SHP77 (cell line): ENCODE measurements around the gene FOXM1.
"Not testable (repeated sequence)": the region's sequence is repeated elsewhere in the genome, so short reads cannot be mapped to it uniquely, and the experiment has no call there.

Experiments used
- DNase-seq, 2 experiments: peaks; one replicate each; lab custom pipeline; 2025; lab: John Stamatoyannopoulos, UW

FOXM1 gene

DNA sequence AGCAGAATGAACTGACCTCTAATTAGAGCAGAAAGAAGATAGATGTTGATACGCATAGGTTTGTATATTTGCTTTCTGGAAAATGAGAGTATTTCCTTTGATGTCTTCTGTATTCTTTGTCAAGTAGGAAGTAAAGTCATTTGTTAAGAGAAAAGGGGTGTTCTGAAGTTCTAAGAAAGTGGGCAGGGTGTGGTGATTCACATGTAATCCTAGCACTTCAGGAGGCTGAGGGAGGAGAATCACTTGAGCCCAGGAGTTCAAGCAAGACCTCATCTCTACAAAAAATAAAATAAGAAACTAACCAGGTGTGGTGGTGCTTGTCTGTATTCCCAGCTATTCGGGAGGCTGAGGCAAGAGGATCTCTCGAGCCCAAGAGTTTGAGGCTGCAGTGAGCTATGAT lies 2.9 kb upstream of the FOXM1 start:
- no peak for DNase-seq

DNA sequence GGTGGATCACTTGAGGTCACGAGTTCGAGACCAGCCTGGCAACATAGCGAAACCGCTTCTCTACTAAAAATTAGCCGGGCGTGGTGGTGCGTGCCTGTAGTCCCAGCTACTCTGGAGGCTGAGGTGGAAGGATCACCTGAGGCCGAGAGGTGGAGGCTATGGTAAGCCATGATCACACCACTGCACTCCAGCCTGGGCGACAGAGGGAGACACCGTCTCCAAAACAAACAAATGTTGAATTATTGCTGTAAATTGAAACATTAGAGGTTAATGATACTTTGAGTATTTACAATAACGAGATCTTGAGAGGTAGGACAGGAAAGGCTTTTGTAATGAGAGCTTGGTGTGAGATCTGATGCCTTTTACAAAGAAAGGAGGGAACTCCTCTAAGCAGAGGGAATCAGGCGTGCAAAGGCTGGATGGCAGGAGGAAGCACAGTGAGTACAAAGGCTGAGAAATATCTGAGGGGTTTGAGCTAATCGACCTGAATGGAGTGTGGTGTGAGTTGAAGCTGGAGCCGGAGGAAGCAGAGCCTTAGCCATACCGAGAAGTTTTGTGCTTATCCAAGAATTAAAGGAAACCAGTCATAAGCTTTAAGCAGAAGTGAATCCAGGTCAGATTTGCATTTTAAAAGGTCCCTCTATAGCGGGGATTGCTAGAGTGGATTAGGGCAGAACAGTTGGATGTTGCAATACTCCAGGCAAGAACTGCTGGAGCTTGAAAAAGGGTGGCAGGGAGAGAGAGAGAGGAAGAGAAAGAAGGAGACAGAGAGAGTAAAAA lies 1.2 kb upstream of the FOXM1 start:
- no peak for DNase-seq

- no peak for DNase-seq
These were observed 435 bp downstream of the FOXM1 start for GRCh38 chr12:2876431-2877046.

DNA sequence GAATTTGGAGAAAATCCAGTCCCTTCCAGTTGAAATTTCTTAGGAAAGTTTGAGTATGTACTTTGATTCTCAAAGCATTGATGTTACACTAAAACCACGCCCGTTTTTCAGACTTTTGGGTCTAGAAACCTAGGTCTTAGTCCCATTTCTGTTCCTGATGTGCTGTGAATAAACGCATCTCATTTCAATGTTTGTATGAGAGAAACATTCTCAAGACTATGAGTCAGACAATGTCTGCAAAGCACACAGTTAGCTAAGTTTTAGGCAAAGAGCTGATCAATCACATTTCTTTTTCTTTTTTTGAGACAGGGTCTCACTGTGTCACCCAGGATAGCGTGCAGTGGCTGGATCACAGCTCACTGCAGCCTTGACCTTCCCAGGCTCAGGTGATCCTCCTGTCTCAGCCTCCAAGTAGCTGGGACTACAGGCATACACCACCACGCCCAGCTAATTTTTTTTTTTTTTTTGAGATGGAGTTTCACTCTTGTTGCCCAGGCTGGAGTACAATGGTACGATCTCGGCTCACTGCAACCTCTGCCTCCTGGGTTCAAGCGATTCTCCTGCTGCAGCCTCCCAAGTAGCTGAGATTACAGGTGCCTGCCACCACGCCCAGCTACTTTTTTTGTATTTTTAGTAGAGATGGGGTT lies 7.9 kb downstream of the FOXM1 start:
- not testable (repeated sequence) for DNase-seq

DNA sequence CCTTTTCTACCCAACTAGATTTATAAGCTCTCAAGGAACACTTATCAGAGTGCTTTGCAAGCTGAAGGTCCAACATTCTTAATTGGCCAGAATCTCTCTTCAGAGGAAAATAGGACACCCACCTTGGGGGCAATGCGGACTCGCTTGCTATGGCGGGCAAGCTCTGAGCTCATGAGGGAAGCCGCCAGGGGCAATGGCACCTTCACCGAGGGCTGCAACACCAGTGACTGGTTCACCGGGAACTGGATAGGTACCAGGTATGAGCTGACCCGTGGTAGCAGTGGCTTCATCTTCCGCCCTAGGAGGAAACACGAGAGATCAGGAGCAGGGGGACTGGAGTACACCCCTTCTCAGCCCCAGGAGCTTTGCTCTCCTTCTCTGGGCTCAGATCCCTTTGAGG lies 12.8 kb downstream of the FOXM1 start:
- DNase-seq = no peak

DNA sequence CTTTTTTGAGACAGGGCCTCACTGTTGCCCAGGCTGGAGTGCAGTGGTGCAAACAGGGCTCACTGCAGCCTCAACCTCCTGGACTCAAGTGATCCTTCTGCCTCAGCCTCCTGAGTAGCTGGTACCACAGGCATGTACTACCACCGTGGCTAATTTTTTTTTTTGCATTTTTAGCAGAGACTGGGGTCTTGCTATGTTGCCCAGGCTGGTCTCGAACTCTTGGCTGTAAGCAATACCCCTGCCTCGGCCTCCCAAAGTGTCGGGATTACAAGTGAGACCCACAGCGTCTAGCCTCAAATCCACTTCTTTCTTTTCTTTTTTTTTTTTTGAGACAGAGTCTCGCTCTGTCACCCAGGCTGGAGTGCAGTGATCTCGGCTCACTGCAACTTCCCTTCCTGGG lies 13.6 kb downstream of the FOXM1 start:
- DNase-seq = not testable (repeated sequence)

DNA sequence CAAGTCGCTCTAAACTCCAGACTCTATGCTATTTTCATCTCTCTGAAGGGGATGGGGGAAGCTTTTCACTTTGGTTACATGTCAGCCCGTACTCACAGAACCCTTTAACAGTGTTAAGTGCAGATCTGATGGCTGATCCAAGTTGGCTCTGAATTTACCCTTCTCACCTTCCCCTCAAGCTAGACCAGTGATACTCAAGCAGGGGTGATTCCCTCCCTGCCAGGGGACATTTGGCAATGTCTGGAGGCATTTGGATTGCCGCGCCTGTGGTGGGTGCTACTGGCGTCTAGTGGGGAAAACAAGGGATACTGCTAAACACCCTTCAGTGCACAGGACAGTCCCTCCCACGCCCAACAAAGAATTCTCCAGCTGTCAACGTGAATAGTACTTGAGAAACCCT lies 14.1 kb downstream of the FOXM1 start:
- no peak for DNase-seq

- no peak for DNase-seq
These were observed 16.8 kb downstream of the FOXM1 start for GRCh38 chr12:2860170-2860569.

GRCh38 chr12:2858944-2859421 lies 18.0 kb downstream of the FOXM1 start:
- no peak for DNase-seq

- DNase-seq = no peak
These were observed 18.6 kb downstream of the FOXM1 start for GRCh38 chr12:2858334-2858733.

GRCh38 chr12:2857576-2857975 lies 19.4 kb downstream of the FOXM1 start:
- DNase-seq = no peak

DNA sequence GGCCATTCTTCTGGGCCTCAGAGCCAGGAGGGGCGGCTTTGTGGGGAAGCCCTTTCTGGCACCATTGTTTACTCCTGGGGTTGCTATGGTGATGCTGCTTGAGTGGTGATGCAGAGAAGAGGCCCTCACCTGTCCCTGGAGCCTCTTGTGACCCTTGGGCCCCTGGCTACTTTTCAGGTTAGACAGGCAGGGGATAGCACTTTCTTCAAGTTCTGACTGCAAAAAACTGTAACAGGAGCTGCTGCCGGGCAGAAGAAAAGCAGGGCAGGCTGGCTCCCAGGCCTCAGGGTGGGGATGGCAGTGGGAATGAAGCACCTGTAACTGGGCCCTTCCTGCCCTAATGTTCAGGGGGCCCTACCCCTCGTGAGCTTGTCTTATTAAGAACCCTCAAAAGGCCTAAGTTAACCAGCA lies 19.9 kb downstream of the FOXM1 start, which contains the start of gene TEX52:
Gene TEX52, minus strand, starts transcription at position 19 of the 411 bp plus-strand sequence. Its CDS starts 13 bp downstream, at position 6.
- DNase-seq = no peak

- DNase-seq = no peak
These were observed 20.9 kb downstream of the FOXM1 start for GRCh38 chr12:2856051-2856450.

GRCh38 chr12:2855546-2855945 lies 21.4 kb downstream of the FOXM1 start:
- no peak for DNase-seq

- DNase-seq = no peak
These were observed 22.1 kb downstream of the FOXM1 start for GRCh38 chr12:2854669-2855453.

DNA sequence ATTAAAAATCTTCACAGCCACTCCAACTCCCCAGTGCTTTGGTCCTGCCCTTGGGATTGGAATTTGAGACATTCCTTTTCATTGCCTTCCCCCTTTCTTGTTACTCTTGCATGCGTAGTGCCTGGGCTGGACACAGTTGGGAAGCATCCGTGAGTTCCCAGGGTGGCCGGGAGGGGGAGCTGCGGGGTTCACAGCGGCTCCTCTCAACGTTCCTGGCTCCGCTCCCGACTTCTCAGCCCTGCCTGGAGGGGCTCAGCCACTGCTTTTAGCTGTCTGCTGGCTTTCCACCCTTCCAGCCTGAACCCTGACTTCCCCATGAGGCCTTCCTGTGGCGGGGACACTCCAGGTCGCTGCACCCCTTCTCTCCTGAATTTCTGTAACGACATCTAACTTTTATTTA lies 23.3 kb downstream of the FOXM1 start:
- peak in 1 of 2 experiments; percentile 30 for DNase-seq

DNA sequence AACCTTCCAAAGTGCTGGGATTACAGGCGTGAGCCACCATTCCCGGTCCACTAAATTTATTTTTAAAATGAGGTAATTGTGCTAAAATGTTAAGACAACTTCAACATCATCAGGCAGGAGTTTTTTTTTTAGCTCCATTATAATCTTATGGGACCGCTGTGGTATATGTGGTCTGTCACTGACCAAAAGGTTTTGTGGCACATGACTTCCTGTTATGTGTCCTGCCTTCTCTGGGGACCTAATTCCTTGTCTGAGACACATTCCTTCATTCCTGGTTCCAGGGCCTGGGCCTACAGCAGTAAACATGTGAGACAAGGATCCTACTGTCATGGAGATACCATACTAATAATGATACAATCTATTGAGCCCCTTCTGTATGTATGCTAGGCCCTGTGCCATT lies 25.0 kb downstream of the FOXM1 start:
- no peak for DNase-seq

- no peak for DNase-seq
These were observed 31.7 kb downstream of the FOXM1 start for GRCh38 chr12:2845280-2845679.

DNA sequence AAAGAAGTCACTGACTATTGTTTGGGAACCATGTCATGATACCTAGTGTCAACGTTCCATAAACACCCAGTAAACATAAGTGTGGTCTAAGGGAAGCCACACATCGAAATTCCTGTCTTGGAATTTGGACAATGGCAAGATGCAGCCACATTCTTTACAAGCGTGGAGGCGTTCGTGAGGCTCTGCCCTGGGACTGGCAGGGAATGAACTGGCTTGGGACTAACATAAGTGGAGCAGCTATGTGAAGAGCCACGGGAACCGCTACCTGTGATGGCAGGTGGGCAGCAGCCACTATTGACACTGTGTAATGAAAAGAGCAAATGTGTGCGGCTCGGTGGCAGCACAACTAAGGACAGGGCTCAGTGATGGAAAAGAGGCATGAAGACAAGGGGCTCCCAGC lies 32.2 kb downstream of the FOXM1 start:
- DNase-seq = no peak

DNA sequence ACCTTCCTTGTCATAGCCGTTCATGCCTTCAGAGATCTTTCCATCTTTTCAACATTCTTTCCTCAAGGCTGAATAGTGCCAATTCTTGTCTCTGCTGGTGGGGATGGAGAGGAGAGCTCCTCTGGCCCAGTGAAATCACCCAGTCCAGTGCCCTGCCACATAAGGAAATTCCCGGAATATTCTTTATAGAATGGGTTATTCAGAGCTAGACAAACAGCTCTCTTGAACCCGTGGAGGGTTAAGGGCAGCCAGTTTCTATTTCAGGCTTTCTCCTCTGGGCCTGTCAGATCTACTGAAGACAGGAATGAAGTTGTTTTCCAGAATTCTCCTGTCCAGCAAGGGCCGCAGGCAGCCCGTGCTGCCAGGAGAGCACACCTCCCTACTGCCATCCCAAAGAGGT lies 34.0 kb downstream of the FOXM1 start:
- no peak for DNase-seq

GRCh38 chr12:2841056-2841650 lies 35.8 kb downstream of the FOXM1 start:
- no peak for DNase-seq

- no peak for DNase-seq
These were observed 40.4 kb downstream of the FOXM1 start for GRCh38 chr12:2836574-2836973.
